Trophoblast cell (in vitro differentiated cells and primary cell): ENCODE measurements around the gene KCNH1.

Experiments used
- DNase-seq, 2 donors: peaks; one replicate each; pipeline ENCODE4 v3.0.0-alpha.2; 2016
- H2AFZ ChIP-seq: 2 replicates; pipeline ENCODE4 v1.6.1; 2013; ENCODE audit warnings: low read length, moderate library complexity, mild to moderate bottlenecking; ENCODE audit not compliant: insufficient read depth, poor library complexity
- H2AK5ac ChIP-seq: 2 replicates; pipeline ENCODE4 v1.6.1; 2013; ENCODE audit warnings: mild to moderate bottlenecking, low read length
- H2BK120ac ChIP-seq: 2 replicates; pipeline ENCODE4 v1.6.1; 2013; ENCODE audit warnings: low read length, mild to moderate bottlenecking, moderate library complexity; ENCODE audit not compliant: insufficient read depth, poor library complexity
- H2BK12ac ChIP-seq: 2 replicates; pipeline ENCODE4 v1.6.1; 2013; ENCODE audit warnings: mild to moderate bottlenecking, low read length, moderate library complexity
- H2BK5ac ChIP-seq: 2 replicates; pipeline ENCODE4 v1.6.1; 2013; ENCODE audit warnings: low read length, low read depth, moderate library complexity, mild to moderate bottlenecking; ENCODE audit not compliant: poor library complexity
- H3K14ac ChIP-seq: 2 replicates; pipeline ENCODE4 v1.6.1; 2013; ENCODE audit warnings: mild to moderate bottlenecking, low read length
- H3K18ac ChIP-seq: 2 replicates; pipeline ENCODE4 v1.6.1; 2013; ENCODE audit warnings: mild to moderate bottlenecking, low read length
- H3K23ac ChIP-seq: 2 replicates; pipeline ENCODE4 v1.6.1; 2013; ENCODE audit warnings: low read length
- H3K27ac ChIP-seq: 2 replicates; pipeline ENCODE4 v1.5.1; 2013; ENCODE audit warnings: low read depth, mild to moderate bottlenecking, inconsistent platforms, low read length, moderate library complexity
- H3K27me3 ChIP-seq: 2 replicates; pipeline ENCODE4 v1.6.1; 2013; ENCODE audit warnings: inconsistent platforms, mild to moderate bottlenecking, low read length, moderate library complexity; ENCODE audit not compliant: insufficient read depth
- H3K36me3 ChIP-seq, 2 experiments: 1 replicate in 1 of 2; 2 replicates in 1 of 2; pipeline ENCODE4 v1.6.1; 2013; ENCODE audit warnings: low read length in 2 of 2, mild to moderate bottlenecking in 2 of 2, moderate library complexity in 1 of 2; ENCODE audit not compliant: insufficient read depth in 2 of 2, control insufficient read depth in 1 of 2
- H3K4ac ChIP-seq: 2 replicates; pipeline ENCODE4 v1.6.1; 2013; ENCODE audit warnings: low read depth, mild to moderate bottlenecking, low read length, moderate library complexity
- H3K4me1 ChIP-seq, 2 experiments: 1 replicate in 1 of 2; 2 replicates in 1 of 2; pipeline ENCODE4 v1.6.1; 2013; ENCODE audit warnings: low read length in 2 of 2, mild to moderate bottlenecking in 2 of 2, moderate library complexity in 1 of 2; ENCODE audit not compliant: insufficient read depth in 2 of 2, control insufficient read depth in 1 of 2
- H3K4me2 ChIP-seq: 2 replicates; pipeline ENCODE4 v1.6.1; 2013; ENCODE audit warnings: inconsistent platforms, mild to moderate bottlenecking, low read length, moderate library complexity
- H3K4me3 ChIP-seq: 2 replicates; pipeline ENCODE4 v1.5.1; 2013; ENCODE audit warnings: mild to moderate bottlenecking, low read depth, low read length, inconsistent platforms
- H3K79me1 ChIP-seq: one replicate; pipeline ENCODE4 v1.6.1; 2013; ENCODE audit warnings: low read length
- H3K79me2 ChIP-seq: 2 replicates; pipeline ENCODE4 v1.6.1; 2013; ENCODE audit warnings: low read length, mild to moderate bottlenecking; ENCODE audit not compliant: control insufficient read depth, insufficient read depth, poor library complexity
- H3K9ac ChIP-seq: 2 replicates; pipeline ENCODE4 v1.6.1; 2013; ENCODE audit warnings: mild to moderate bottlenecking, low read length
- H3K9me3 ChIP-seq: 2 replicates; pipeline ENCODE4 v1.6.1; 2013; ENCODE audit warnings: low read depth, mild to moderate bottlenecking, control low read depth, inconsistent platforms, low read length; ENCODE audit not compliant: insufficient read depth
- H4K12ac ChIP-seq: 2 replicates; pipeline ENCODE4 v1.6.1; 2013; ENCODE audit warnings: low read depth, mild to moderate bottlenecking, low read length, moderate library complexity
- H4K8ac ChIP-seq: 2 replicates; pipeline ENCODE4 v1.6.1; 2013; ENCODE audit warnings: low read depth, mild to moderate bottlenecking, low read length, moderate library complexity
- H4K91ac ChIP-seq: one replicate; pipeline ENCODE4 v1.6.1; 2013; ENCODE audit warnings: low read depth, mild to moderate bottlenecking, low read length, moderate library complexity
- WGBS: extraction: QIAGEN DNeasy Blood & Tissue Kit; methylation state at CpG from one replicate; pipeline ENCODE4 v1.1.7; 2013; ENCODE audit warnings: missing lambda C conversion rate; ENCODE audit not compliant: insufficient read length, insufficient coverage; ENCODE audit errors: extremely low coverage; 5-methylcytosine and 5-hydroxymethylcytosine counted together

KCNH1 gene

DNA sequence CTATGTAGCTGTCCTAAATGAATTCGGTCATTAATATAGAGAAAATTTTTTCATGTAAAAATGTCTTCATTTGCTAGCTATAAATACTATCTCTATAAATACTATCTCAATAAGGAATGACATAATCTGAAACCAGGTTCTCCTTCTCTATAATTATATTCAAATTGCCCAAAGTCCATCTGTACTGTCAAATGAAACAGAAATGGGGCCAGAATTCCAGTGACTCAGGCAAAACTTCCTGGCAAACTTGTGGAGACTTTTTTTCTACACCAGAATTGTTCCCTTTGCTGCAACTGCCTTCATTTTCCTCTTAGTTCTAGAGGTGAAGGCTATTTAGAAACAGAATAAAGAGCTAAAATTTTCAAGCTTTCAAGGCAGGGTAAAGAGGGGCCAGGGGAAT, 152.5 kb downstream of the KCNH1 start:
- Histone ChIP-seq H3K14ac (no peak overlapping the region), H3K23ac (no peak overlapping the region), H4K12ac (no peak overlapping the region), H3K79me2 (no peaks in the 10 kb centered on the region), H3K4me2 (no peak overlapping the region), H4K8ac (no peak overlapping the region), H3K18ac (no peak overlapping the region), H3K4me1 (no peaks in the 10 kb centered on the region), H2AK5ac (no peak overlapping the region), H3K9ac (no peak overlapping the region), H3K27me3 (no peaks in the 10 kb centered on the region), H4K91ac (no peak overlapping the region), H2BK120ac (no peak overlapping the region), H3K27ac (no peak overlapping the region), H3K4me3 (no peak overlapping the region), H3K79me1 (no peaks in the 10 kb centered on the region), H2BK5ac (no peak overlapping the region), H3K36me3 (no peaks in the 10 kb centered on the region), H3K9me3 (no peaks in the 10 kb centered on the region), H2BK12ac (no peak overlapping the region), H3K4ac (no peak overlapping the region), H2AFZ (no peak overlapping the region)
- no CpG with 5 or more reads among the region's 1 CpG for WGBS
- no peak for DNase-seq

DNA sequence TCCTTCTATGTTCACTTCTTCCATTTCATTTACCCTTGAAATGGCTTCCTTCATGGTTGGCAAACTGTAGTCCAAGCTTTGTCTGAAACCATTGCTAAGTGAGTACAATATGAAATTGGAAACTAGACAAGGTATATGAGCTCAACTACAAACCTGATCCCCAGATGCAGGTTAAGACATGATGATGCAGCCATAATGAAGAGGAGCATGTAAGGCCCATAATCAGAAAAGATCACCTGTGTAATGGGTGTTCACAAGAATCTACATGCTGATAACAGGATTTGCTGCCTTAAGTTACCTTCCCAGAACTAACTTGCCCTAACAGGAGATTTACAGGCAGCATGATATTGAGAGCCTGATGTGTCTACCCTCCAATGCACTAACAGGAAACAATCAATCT, 153.9 kb downstream of the KCNH1 start:
- Histone ChIP-seq H2AFZ (no peak overlapping the region), H3K4me3 (no peak overlapping the region), H3K9me3 (no peaks in the 10 kb centered on the region), H3K23ac (no peak overlapping the region), H2BK120ac (no peak overlapping the region), H3K79me1 (no peaks in the 10 kb centered on the region), H2BK5ac (no peak overlapping the region), H3K36me3 (no peaks in the 10 kb centered on the region), H3K9ac (no peak overlapping the region), H3K4ac (no peak overlapping the region), H3K18ac (no peak overlapping the region), H2BK12ac (no peak overlapping the region), H3K27ac (no peak overlapping the region), H4K91ac (no peak overlapping the region), H4K8ac (no peak overlapping the region), H3K4me1 (no peaks in the 10 kb centered on the region), H2AK5ac (no peak overlapping the region), H3K4me2 (no peak overlapping the region), H3K27me3 (no peaks in the 10 kb centered on the region), H3K79me2 (no peaks in the 10 kb centered on the region), H3K14ac (no peak overlapping the region), H4K12ac (no peak overlapping the region)
- DNase-seq: no peak

DNA sequence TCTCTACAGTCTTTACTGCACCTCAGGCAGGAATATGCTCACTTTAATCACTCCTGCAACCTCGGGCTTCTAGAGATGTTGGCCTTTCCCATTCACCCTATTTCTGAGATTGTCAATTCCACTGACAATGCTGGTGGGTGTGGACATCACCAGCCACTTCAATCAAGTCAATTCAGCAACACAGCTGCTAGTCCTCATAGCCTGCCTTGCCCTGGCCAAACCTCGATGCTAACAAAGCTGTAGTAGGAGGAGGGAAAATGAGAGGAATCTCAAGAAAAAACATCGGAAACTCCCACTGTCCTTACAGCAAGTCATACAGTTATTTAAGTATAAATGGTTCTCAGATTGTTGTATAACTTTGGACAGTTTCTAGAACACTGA, 155.0 kb downstream of the KCNH1 start:
- Histone ChIP-seq H4K12ac (no peak overlapping the region), H3K36me3 (no peaks in the 10 kb centered on the region), H2BK5ac (no peak overlapping the region), H2AFZ (no peak overlapping the region), H4K91ac (no peak overlapping the region), H3K27ac (no peak overlapping the region), H4K8ac (no peak overlapping the region), H3K23ac (no peak overlapping the region), H3K4me1 (no peaks in the 10 kb centered on the region), H3K9ac (no peak overlapping the region), H2BK12ac (no peak overlapping the region), H3K27me3 (no peaks in the 10 kb centered on the region), H3K18ac (no peak overlapping the region), H2AK5ac (no peak overlapping the region), H3K9me3 (no peaks in the 10 kb centered on the region), H3K4ac (no peak overlapping the region), H2BK120ac (no peak overlapping the region), H3K14ac (no peak overlapping the region), H3K4me3 (no peak overlapping the region), H3K4me2 (no peak overlapping the region), H3K79me1 (no peaks in the 10 kb centered on the region), H3K79me2 (no peaks in the 10 kb centered on the region)
- no CpG with 5 or more reads among the region's 3 CpGs for WGBS
- DNase-seq: no peak

DNA sequence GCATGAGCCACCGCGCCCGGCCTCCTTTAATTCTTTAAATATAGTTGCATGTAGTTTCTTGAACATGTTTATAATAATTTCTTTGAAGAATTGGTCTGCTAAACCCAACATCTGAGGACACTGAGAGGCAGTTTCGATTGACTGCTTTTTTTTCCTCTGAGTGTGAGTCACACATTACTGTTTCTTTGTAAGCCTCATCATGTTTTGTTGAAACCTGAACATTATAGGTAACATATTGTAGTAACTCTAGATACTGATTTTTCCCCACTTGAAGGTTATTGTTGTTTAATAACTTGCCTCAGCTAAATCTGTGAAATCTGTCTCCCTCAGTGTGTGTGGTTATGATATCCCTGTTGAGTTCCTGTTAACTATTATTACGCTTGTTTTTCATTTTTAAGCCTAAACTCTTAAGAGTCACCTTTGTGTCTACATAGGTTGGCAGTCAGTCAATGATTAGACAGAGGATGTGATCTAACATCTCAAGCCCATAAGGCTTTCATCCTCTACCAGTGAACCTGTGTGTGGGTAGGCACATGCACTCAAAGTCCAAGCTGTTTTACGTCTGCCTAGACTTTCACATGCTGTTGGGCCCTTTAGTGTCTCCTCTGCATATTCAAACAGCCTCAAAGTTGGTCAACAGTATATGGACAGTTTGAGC, 155.5 kb downstream of the KCNH1 start:
- Histone ChIP-seq H3K18ac (no peak overlapping the region), H4K12ac (no peak overlapping the region)
- WGBS: no CpG with 5 or more reads among the region's 6 CpGs

More for the DNA sequence above, 155.5 kb downstream of the KCNH1 start:
- no peak overlapping the region for H2BK120ac ChIP-seq
- H4K8ac ChIP-seq: no peak overlapping the region
- H3K4me1 ChIP-seq: no peaks in the 10 kb centered on the region
- H3K4ac ChIP-seq: no peak overlapping the region
- H4K91ac ChIP-seq: no peak overlapping the region
- H3K79me2 ChIP-seq: no peaks in the 10 kb centered on the region
- no peak overlapping the region for H3K9ac ChIP-seq
- H3K23ac ChIP-seq: no peak overlapping the region
- no peak overlapping the region for H2AK5ac ChIP-seq
- no peaks in the 10 kb centered on the region for H3K36me3 ChIP-seq
- no peak overlapping the region for H3K4me3 ChIP-seq
- no peak overlapping the region for H3K14ac ChIP-seq
- DNase-seq: no peak
- no peak overlapping the region for H2BK5ac ChIP-seq
- no peaks in the 10 kb centered on the region for H3K9me3 ChIP-seq
- H2AFZ ChIP-seq: no peak overlapping the region
- no peaks in the 10 kb centered on the region for H3K79me1 ChIP-seq
- H3K4me2 ChIP-seq: no peak overlapping the region
- H3K27me3 ChIP-seq: no peaks in the 10 kb centered on the region
- H2BK12ac ChIP-seq: no peak overlapping the region
- no peak overlapping the region for H3K27ac ChIP-seq
